HEK293 (cell line): ENCODE measurements around the gene GEMIN5.

Experiments
- ATF2 ChIP-seq: fragments of 450-650 bp; formaldehyde crosslinking; IDR thresholded peaks from 2 replicates; pipeline ENCODE4 v1.5.1; 2016; ENCODE audit warnings: missing biosample characterization, missing genetic modification characterization, low read depth
- OVOL3 ChIP-seq: fragments of 450-650 bp; formaldehyde crosslinking; IDR thresholded peaks from 2 replicates; pipeline ENCODE4 v1.5.1; 2016; ENCODE audit warnings: missing biosample characterization, missing genetic modification characterization
- PRDM2 ChIP-seq: fragments of 450-650 bp; formaldehyde crosslinking; IDR thresholded peaks from 2 replicates; pipeline ENCODE4 v1.5.1; 2016; ENCODE audit warnings: missing biosample characterization, missing genetic modification characterization, borderline replicate concordance
- SCRT2 ChIP-seq: fragments of 450-650 bp; formaldehyde crosslinking; IDR thresholded peaks from 2 replicates; pipeline ENCODE4 v1.5.1; 2016; ENCODE audit warnings: missing biosample characterization, missing genetic modification characterization
- SP3 ChIP-seq: fragments of 450-650 bp; formaldehyde crosslinking; IDR thresholded peaks from 2 replicates; pipeline ENCODE4 v1.5.1; 2016; ENCODE audit warnings: missing biosample characterization, missing genetic modification characterization
- ZBTB11 ChIP-seq: fragments of 450-650 bp; formaldehyde crosslinking; conservative IDR thresholded peaks from 2 replicates; pipeline ENCODE4 v1.5.1; 2016; ENCODE audit warnings: low read depth, missing biosample characterization, missing genetic modification characterization
- ZBTB17 ChIP-seq: fragments of 450-650 bp; formaldehyde crosslinking; IDR thresholded peaks from 2 replicates; pipeline ENCODE4 v1.5.1; 2016; ENCODE audit warnings: missing biosample characterization, missing genetic modification characterization
- ZNF132 ChIP-seq: fragments of 450-650 bp; formaldehyde crosslinking; IDR thresholded peaks from 2 replicates; pipeline ENCODE4 v1.5.1; 2017; ENCODE audit warnings: missing biosample characterization, missing genetic modification characterization, borderline replicate concordance
- ZNF174 ChIP-seq: fragments of 450-650 bp; formaldehyde crosslinking; IDR thresholded peaks from 2 replicates; pipeline ENCODE4 v1.5.0; 2017; ENCODE audit warnings: missing biosample characterization, mild to moderate bottlenecking, missing genetic modification characterization
- ZNF18 ChIP-seq: fragments of 450-650 bp; formaldehyde crosslinking; IDR thresholded peaks from 2 replicates; pipeline ENCODE4 v1.5.1; 2016; ENCODE audit warnings: missing biosample characterization, missing genetic modification characterization
- ZNF2 ChIP-seq: fragments of 450-650 bp; formaldehyde crosslinking; IDR thresholded peaks from 2 replicates; pipeline ENCODE4 v1.5.1; 2016; ENCODE audit warnings: missing biosample characterization, missing genetic modification characterization
- ZNF24 ChIP-seq: fragments of 450-650 bp; formaldehyde crosslinking; IDR thresholded peaks from 2 replicates; pipeline ENCODE4 v1.5.1; 2016; ENCODE audit warnings: missing biosample characterization, missing genetic modification characterization
- ZNF398 ChIP-seq: fragments of 450-650 bp; formaldehyde crosslinking; IDR thresholded peaks from 2 replicates; pipeline ENCODE4 v1.5.1; 2017; ENCODE audit warnings: missing biosample characterization, missing genetic modification characterization
- ZNF488 ChIP-seq: fragments of 450-650 bp; formaldehyde crosslinking; IDR thresholded peaks from 2 replicates; pipeline ENCODE4 v1.5.1; 2016; ENCODE audit warnings: missing biosample characterization, missing genetic modification characterization
- ZNF510 ChIP-seq: fragments of 450-650 bp; formaldehyde crosslinking; IDR thresholded peaks from 2 replicates; pipeline ENCODE4 v1.5.1; 2018; ENCODE audit warnings: mild to moderate bottlenecking, missing genetic modification characterization, missing biosample characterization; ENCODE audit not compliant: insufficient replicate concordance
- ZNF580 ChIP-seq: fragments of 450-650 bp; formaldehyde crosslinking; IDR thresholded peaks from 2 replicates; pipeline ENCODE4 v1.5.1; 2016; ENCODE audit warnings: missing biosample characterization, missing genetic modification characterization
- ZNF654 ChIP-seq: fragments of 450-650 bp; formaldehyde crosslinking; IDR thresholded peaks from 2 replicates; pipeline ENCODE4 v1.5.1; 2016; ENCODE audit warnings: low read depth, missing biosample characterization, missing genetic modification characterization
- ZNF692 ChIP-seq: fragments of 450-650 bp; formaldehyde crosslinking; IDR thresholded peaks from 2 replicates; pipeline ENCODE4 v1.5.1; 2016; ENCODE audit warnings: missing biosample characterization, missing genetic modification characterization

The GEMIN5 gene

GRCh38 chr5:154858297-154858971 is 79.6 kb downstream of the GEMIN5 start, which contains the start of gene CNOT8 (continued):
- TF ChIP-seq PRDM2 (tag by site-specific recombination) (no peak), ZNF398 (peak; percentile 47), ZNF174 (tag by site-specific recombination) (no peak), ZNF580 (tag by site-specific recombination) (peak; percentile 55; the same call in 1 of the 2 replicates), ZNF132 (tag by site-specific recombination) (no peak), SCRT2 (tag by site-specific recombination) (peak; percentile 71), ZNF488 (tag by site-specific recombination) (no peak), ZNF510 (tag by site-specific recombination) (no peak), ATF2 (tag by site-specific recombination) (peak; percentile 6; the same call in 1 of the 2 replicates), ZBTB17 (tag by site-specific recombination) (peak; percentile 65), ZNF654 (tag by site-specific recombination) (no peak), ZNF2 (tag by site-specific recombination) (0 out of 2 replicates have a peak, but pooled peaks have one; percentile 36), ZNF24 (tag by site-specific recombination) (peak; percentile 43; the same call in 1 of the 2 replicates), ZNF692 (tag by site-specific recombination) (peak; percentile 49), OVOL3 (tag by site-specific recombination) (no peak), ZNF18 (no peak), SP3 (tag by site-specific recombination) (peak; percentile 91), ZBTB11 (tag by site-specific recombination) (peak; percentile 87)
